ENCODE results near the gene BTRC. TPM values are rescaled to one million over a fixed set of nuclear protein-coding genes. Genes with fewer than 3 reads are reported as not detected.

The BTRC gene
- total RNA-seq, 1 donor from 2014 or later, result 19.4 TPM

DNA sequence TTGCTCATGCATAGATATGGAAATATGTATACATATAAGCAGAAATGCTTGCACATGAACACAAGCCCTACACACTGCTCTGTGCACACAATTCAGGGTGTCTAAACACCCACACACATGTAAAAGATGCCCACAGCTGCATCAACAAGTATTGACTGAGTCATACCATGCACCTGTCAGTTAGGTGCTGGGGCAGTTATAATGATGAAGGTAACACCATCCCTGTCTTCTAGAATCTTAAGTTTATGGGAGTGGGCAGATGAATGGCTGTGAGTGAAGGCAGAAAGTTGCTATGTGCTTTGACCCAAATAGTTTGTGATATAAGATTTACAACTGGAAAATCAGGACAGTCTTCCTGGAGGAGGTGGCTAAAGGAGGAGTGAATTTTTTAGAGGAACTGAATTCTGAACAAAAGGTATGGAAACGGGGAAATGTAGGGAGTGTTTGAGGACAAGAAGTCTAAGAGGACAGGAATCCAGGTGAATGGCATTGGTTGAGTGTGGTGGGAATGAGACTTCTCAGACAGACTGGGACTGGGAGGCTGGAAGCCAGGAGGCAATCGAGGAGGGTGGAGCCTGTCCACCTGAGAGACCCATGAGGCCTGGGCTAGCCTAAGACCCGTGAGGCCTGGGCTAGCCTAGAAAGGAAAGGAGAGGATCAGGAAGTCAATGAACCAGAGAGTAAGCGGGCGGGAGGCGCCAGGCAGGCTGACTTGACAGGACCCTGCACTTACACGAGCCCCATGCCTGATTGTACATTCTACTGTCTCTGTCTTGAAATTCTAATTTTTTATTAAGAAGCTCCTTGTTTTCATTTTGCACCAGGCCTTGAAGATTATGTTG lies 213.4 kb downstream of the BTRC start:
- CTCF ChIA-PET, result interaction anchor here (1.8 kb wide), 1 partner anchor 353 kb away, joined by 4 read pairs; no protein-coding TSS in a partner anchor
- H3K9me3 Mint-ChIP-seq, result no peaks in the 10 kb centered on the region
- POLR2A ChIA-PET, result interaction anchor here (0.5 kb wide), 1 partner anchor 496 kb away, joined by 5 read pairs; no protein-coding TSS in a partner anchor
- H3K27ac Mint-ChIP-seq, result no peak overlapping the region
- ATAC-seq (ENCODE audit: low read depth) (no peak), DNase-seq (no peak)
- no peaks in the 10 kb centered on the region for H3K36me3 Mint-ChIP-seq (ENCODE audit: low read depth)
- peaks cover 22% of the 10 kb centered on the region for H3K4me1 Mint-ChIP-seq
- H3K4me3 Mint-ChIP-seq, result peak overlapping the region; percentile 44
- TF ChIP-seq, protein P1, sequence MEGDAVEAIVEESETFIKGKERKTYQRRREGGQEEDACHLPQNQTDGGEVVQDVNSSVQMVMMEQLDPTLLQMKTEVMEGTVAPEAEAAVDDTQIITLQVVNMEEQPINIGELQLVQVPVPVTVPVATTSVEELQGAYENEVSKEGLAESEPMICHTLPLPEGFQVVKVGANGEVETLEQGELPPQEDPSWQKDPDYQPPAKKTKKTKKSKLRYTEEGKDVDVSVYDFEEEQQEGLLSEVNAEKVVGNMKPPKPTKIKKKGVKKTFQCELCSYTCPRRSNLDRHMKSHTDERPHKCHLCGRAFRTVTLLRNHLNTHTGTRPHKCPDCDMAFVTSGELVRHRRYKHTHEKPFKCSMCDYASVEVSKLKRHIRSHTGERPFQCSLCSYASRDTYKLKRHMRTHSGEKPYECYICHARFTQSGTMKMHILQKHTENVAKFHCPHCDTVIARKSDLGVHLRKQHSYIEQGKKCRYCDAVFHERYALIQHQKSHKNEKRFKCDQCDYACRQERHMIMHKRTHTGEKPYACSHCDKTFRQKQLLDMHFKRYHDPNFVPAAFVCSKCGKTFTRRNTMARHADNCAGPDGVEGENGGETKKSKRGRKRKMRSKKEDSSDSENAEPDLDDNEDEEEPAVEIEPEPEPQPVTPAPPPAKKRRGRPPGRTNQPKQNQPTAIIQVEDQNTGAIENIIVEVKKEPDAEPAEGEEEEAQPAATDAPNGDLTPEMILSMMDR (IDR thresholded peaks at IDR 0.05), result no peak
- peaks cover 48% of the 10 kb centered on the region for H3K27me3 Mint-ChIP-seq
- intact Hi-C loops (cut with micrococcal nuclease), result loop anchor here (10.0 kb wide), 1 partner anchor 213 kb away; the partner anchor contains the start of gene BTRC

DNA sequence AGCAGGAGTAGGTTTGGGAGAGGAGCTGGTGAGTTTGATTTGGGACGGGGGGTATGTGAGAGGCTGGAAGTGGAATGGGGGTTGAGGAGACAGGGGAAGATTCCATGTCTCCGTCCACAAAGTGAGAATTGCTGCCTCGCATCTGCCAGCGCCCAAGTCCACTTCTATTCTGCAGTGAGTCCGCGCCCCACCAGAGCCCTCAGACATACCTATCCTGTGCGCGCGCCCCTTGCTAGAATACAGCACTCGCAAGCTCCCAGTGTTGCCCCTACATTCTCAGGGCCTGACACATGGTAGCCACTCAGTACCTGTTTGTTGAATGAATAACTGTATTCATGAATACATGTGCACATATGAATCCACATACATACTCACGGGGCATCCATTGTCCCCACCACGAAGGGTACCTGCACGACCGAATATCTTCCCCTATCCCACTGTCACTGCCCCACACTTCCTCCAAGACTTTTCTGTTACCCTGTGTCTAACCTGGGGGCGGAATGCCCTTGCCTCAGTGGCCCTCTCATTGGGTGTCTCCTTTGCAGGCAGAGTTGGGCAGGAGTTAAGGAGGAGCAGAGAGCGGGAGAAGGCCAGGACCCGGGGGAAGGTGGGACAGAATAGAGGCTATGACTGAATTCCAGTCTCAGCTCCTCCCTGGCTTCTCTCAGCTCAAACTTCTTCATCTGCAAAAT lies 214.2 kb downstream of the BTRC start:
- ATAC-seq (ENCODE audit: low read depth) (no peak), DNase-seq (no peak)
- Mint-ChIP-seq H3K9me3 (peaks cover 2% of the 10 kb centered on the region), H3K27ac (no peak overlapping the region), H3K36me3 (ENCODE audit: low read depth) (no peaks in the 10 kb centered on the region), H3K27me3 (peaks cover 48% of the 10 kb centered on the region), H3K4me3 (peak overlapping the region; percentile 46), H3K4me1 (peaks cover 22% of the 10 kb centered on the region)
- POLR2A ChIA-PET, result interaction anchor here (0.5 to 0.6 kb wide), 2 partner anchors 489 to 497 kb away, joined by 3 to 5 read pairs; no protein-coding TSS in a partner anchor
- intact Hi-C loops (cut with micrococcal nuclease), result loop anchor here (10.0 kb wide), 1 partner anchor 213 kb away; the partner anchor contains the start of gene BTRC
- TF ChIP-seq, protein P1 (IDR thresholded peaks at IDR 0.05), result no peak
- CTCF ChIA-PET, result interaction anchor here (1.8 kb wide), 1 partner anchor 353 kb away, joined by 4 read pairs; no protein-coding TSS in a partner anchor

DNA sequence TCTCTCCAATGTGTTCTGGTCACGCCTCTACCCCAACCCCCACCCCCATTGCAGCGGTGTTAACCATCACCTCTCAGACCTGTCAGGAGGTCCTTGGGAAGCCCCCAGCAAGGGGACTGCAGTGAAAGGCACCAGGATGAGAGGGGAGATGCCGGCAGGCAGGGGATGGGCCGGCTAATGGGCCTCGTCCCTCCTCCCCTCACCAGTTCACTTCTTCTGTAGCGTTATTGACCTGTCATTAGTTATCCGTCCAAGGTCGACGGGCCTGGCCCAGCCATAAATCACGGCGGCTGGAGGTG lies 215.3 kb downstream of the BTRC start:
- Mint-ChIP-seq H3K36me3 (ENCODE audit: low read depth) (no peaks in the 10 kb centered on the region), H3K27me3 (peaks cover 43% of the 10 kb centered on the region), H3K9me3 (peaks cover 2% of the 10 kb centered on the region), H3K4me3 (peak overlapping the region; percentile 84), H3K27ac (no peak overlapping the region), H3K4me1 (peaks cover 22% of the 10 kb centered on the region)
- DNase-seq (no peak), ATAC-seq (ENCODE audit: low read depth) (no peak)
- intact Hi-C loops (cut with micrococcal nuclease), result loop anchor here (10.0 kb wide), 1 partner anchor 214 kb away; the partner anchor contains the start of gene BTRC
- ChIA-PET CTCF (interaction anchor here (0.6 to 3.9 kb wide), 10 partner anchors 17 to 412 kb away, joined by 3 to 32 read pairs (median 6); partner anchors contain the start of genes DPCD and POLL), POLR2A (interaction anchor here (0.5 kb wide), 1 partner anchor 560 kb away, joined by 3 read pairs; no protein-coding TSS in a partner anchor)
- TF ChIP-seq, protein P1 (IDR thresholded peaks at IDR 0.05), result no peak

DNA sequence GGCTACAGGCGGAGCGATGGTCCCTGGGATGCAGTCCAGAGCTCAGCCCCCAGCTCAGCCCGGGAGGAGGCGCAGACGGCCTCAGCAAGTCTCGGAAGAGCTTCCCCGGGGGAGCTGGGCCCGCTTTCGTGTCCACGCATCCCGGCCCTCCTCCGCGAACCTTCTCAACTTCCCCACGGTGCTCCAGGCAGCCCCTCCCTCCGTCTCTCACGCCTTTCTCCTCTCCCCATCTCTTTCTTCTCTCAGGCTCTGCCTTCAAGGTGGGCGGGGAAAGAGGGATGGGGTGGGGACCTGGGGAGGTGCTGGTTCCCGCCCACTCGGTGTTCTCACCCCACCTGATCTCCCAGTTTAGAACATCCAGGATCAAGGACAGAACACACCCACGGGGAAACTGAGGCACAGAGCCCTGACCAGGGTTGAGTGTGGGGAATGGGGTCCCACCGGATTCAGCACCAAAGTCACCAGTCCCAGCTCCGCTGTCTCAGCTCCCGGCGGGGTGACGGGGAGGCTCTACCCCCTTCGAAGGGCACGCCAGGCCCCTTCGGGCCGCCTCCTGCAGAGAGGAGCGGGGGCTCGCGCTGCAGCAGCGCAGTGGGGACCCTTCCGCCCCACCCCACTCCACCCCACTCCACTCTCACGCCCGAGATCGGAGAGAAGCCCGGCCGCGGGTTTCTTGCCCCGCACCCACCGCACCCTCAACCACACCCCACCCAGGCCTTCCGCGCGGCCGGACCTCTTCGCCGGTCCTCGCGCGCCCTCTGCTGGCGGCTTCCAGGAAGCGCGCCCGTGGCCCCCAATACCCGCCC lies 215.9 kb downstream of the BTRC start:
- peak overlapping the region; percentile 84 for H3K4me3 Mint-ChIP-seq
- ChIA-PET POLR2A (interaction anchor here (0.5 to 1.1 kb wide), 2 partner anchors 18 to 560 kb away, joined by 3 to 10 read pairs; partner anchors contain the start of genes DPCD and POLL), CTCF (interaction anchor here (0.6 to 3.9 kb wide), 15 partner anchors 12 to 412 kb away, joined by 3 to 32 read pairs (median 4); partner anchors contain the start of genes DPCD and POLL)
- ATAC-seq (ENCODE audit: low read depth) (peak; percentile 89), DNase-seq (peak; percentile 83)
- TF ChIP-seq, protein P1 (IDR thresholded peaks at IDR 0.05), result no peak
- peaks cover 42% of the 10 kb centered on the region for H3K27me3 Mint-ChIP-seq
- no peaks in the 10 kb centered on the region for H3K36me3 Mint-ChIP-seq (ENCODE audit: low read depth)
- H3K9me3 Mint-ChIP-seq, result peaks cover 2% of the 10 kb centered on the region
- peaks cover 22% of the 10 kb centered on the region for H3K4me1 Mint-ChIP-seq
- no peak overlapping the region for H3K27ac Mint-ChIP-seq
- intact Hi-C loops (cut with micrococcal nuclease), result loop anchor here (1.0 to 10.0 kb wide), 8 partner anchors 18 to 505 kb away; partner anchors contain the start of genes BTRC, DPCD, KAZALD1 and POLL

Measured in activated B cell treated with CpG ODN at 0.5 μM for 24 hours (primary cell).